ENCODE measurements around the gene CACNA1E. TPM values are rescaled to one million over a fixed set of nuclear protein-coding genes. Genes with fewer than 3 reads are reported as not detected.

CACNA1E gene
- total and polyA plus RNA-seq, 2 of the 13 experiments (the other 11 are each of a cell fraction or from before 2014, with no cell fraction given): not detected

- no peaks in the 10 kb centered on the region for H4K20me1 ChIP-seq (ENCODE audit: insufficient read depth, low read length)
- no peaks in the 10 kb centered on the region for H3K4me1 ChIP-seq (ENCODE audit: insufficient read depth, low read length)
- DNase-seq (ENCODE audit: low spot score) (no peak), ATAC-seq (no peak), FAIRE-seq (no peak)
- intact Hi-C loops (cut with micrococcal nuclease; ENCODE audit: unreplicated experiment) (no loop called here), in situ Hi-C loops (cut with HindIII; ENCODE audit: extremely low pct_ligation_motif_present, low pct_unique_long_range_greater_than_20kb) (no loop called here)
- 13% methylated on average over 6 of the region's 6 CpGs for WGBS (ENCODE audit: low lambda C conversion rate)
- ChIA-PET POLR2A (no interaction called here), CTCF (ENCODE audit: low intra/inter-chr PET ratio, low total read pairs) (no interaction called here)
- H3K4me3 ChIP-seq (replicated peaks in 1 of 3; ENCODE audit: insufficient read depth in 1 of 3, low read depth in 2 of 3, low read length in 3 of 3): no peak overlapping the region
- BruUV-seq (replicated peaks): no TSS peak
- H3K4me2 ChIP-seq (ENCODE audit: low read depth, low read length): no peak overlapping the region
- H3K27ac ChIP-seq (ENCODE audit: extremely low read length, insufficient read depth, low read length): no peak overlapping the region
- no peak overlapping the region for H2AFZ ChIP-seq (ENCODE audit: low read length)
- H3K27me3 ChIP-seq (ENCODE audit: control insufficient read depth in 1 of 2, insufficient read depth in 2 of 2, low read length in 2 of 2): no peaks in the 10 kb centered on the region
- H3K9ac ChIP-seq (ENCODE audit: insufficient read depth, low read depth, low read length): no peak overlapping the region
- H3K36me3 ChIP-seq (replicated peaks in 1 of 2; ENCODE audit: control insufficient read depth in 1 of 2, insufficient read depth in 2 of 2, low read length in 2 of 2): no peaks in the 10 kb centered on the region
- TF ChIP-seq SOX6 (IDR thresholded peaks at IDR 0.05): no peak
- TF ChIP-seq SOX6 (CRISPR knock-in tag; IDR thresholded peaks at IDR 0.05): no peak
- TF ChIP-seq FOXO1 (CRISPR knock-in tag; IDR thresholded peaks at IDR 0.05): no peak
- no peak for TF ChIP-seq ZFP36 (IDR thresholded peaks at IDR 0.05; ENCODE audit: borderline replicate concordance, low read depth, low read length, partially characterized antibody)
- no peak for TF ChIP-seq SNAI1 (CRISPR knock-in tag; IDR thresholded peaks at IDR 0.05; ENCODE audit: borderline replicate concordance)
- TF ChIP-seq ZNF329 (CRISPR knock-in tag; IDR thresholded peaks at IDR 0.05; ENCODE audit: low read depth): no peak
- no peak for TF ChIP-seq GABPA (IDR thresholded peaks at IDR 0.05; ENCODE audit: low read depth, low read length)
- TF ChIP-seq GABPA (CRISPR knock-in tag; IDR thresholded peaks at IDR 0.05; ENCODE audit: low read depth): no peak
- TF ChIP-seq ZFP1 (CRISPR knock-in tag; IDR thresholded peaks at IDR 0.05): no peak
- no peak for TF ChIP-seq ZNF766 (CRISPR knock-in tag; IDR thresholded peaks at IDR 0.05; ENCODE audit: borderline replicate concordance)
- TF ChIP-seq HES4 (CRISPR knock-in tag; IDR thresholded peaks at IDR 0.05; ENCODE audit: borderline replicate concordance): no peak
- TF ChIP-seq ARHGAP35 (CRISPR knock-in tag; IDR thresholded peaks at IDR 0.05; ENCODE audit: borderline replicate concordance): no peak
- TF ChIP-seq MNT (IDR thresholded peaks at IDR 0.05): no peak
- no peak for TF ChIP-seq ZNF510 (CRISPR knock-in tag; IDR thresholded peaks at IDR 0.05; ENCODE audit: low read depth)
- TF ChIP-seq KMT2A (CRISPR knock-in tag; IDR thresholded peaks at IDR 0.05): no peak
- TF ChIP-seq ESRRA (CRISPR knock-in tag; IDR thresholded peaks at IDR 0.05; ENCODE audit: low read depth): no peak
- no peak for TF ChIP-seq ZNF724P (CRISPR knock-in tag; IDR thresholded peaks at IDR 0.05; ENCODE audit: borderline replicate concordance)
- no peak for TF ChIP-seq PPARG (CRISPR knock-in tag; conservative IDR thresholded peaks at IDR 0.05)
- no peak for TF ChIP-seq RORA (CRISPR knock-in tag; IDR thresholded peaks at IDR 0.05)
- no peak for TF ChIP-seq HNRNPL (IDR thresholded peaks at IDR 0.05; ENCODE audit: low read depth, low read length)
- TF ChIP-seq ZHX1 (CRISPR knock-in tag; IDR thresholded peaks at IDR 0.05; ENCODE audit: low read depth): no peak
- TF ChIP-seq SMAD3 (CRISPR knock-in tag; IDR thresholded peaks at IDR 0.05): no peak
- no peaks in the 10 kb centered on the region for H3K9me3 ChIP-seq (ENCODE audit: low read length)
- no peaks in the 10 kb centered on the region for H3K79me2 ChIP-seq (ENCODE audit: insufficient read depth, low read length)
These were observed 234.7 kb downstream of the CACNA1E start for GRCh38 chr1:181718034-181718433.

Data from HepG2 (cell line).